ENCODE data around the gene ARFRP1. TPM values are rescaled to one million over a fixed set of nuclear protein-coding genes. Genes with fewer than 3 reads are reported as not detected.

ARFRP1 gene
- total and polyA plus RNA-seq, 2 experiments from 2014 or later: 16.7 to 24.6 TPM

GRCh38 chr20:63712191-63712590 lies 4.4 kb upstream of the ARFRP1 start (continued):
- TF ChIP-seq REST (IDR thresholded peaks at IDR 0.05; ENCODE audit: unreplicated experiment): no peak
- no peak for TF ChIP-seq ZNF331 (CRISPR knock-in tag; IDR thresholded peaks at IDR 0.05; ENCODE audit: low read depth)
- no peak for TF ChIP-seq JUNB (IDR thresholded peaks at IDR 0.05; ENCODE audit: unreplicated experiment)
- no peak for TF ChIP-seq CREB1 (CRISPR knock-in tag; IDR thresholded peaks at IDR 0.05; ENCODE audit: low read depth)
- no peak for TF ChIP-seq EZH2 (IDR thresholded peaks at IDR 0.05; ENCODE audit: low read depth, unreplicated experiment)
- TF ChIP-seq STAT1 (IDR thresholded peaks at IDR 0.05; ENCODE audit: unreplicated experiment): no peak
- no peak for TF ChIP-seq ETS1 (IDR thresholded peaks at IDR 0.05)

GRCh38 chr20:63711085-63711645 lies 3.4 kb upstream of the ARFRP1 start:
- Histone ChIP-seq H3K36me3 (ENCODE audit: insufficient read depth) (peaks cover 4% of the 10 kb centered on the region; the same call in 1 of the 2 replicates), H4K20me1 (replicated peaks; ENCODE audit: insufficient read depth) (peaks cover 13% of the 10 kb centered on the region), H3K27me3 (ENCODE audit: insufficient read depth) (no peaks in the 10 kb centered on the region), H3K4me2 (no peak overlapping the region), H3K79me2 (replicated peaks; ENCODE audit: insufficient read depth) (peaks cover 85% of the 10 kb centered on the region), H2AFZ (no peak overlapping the region), H3F3A (replicated peaks; ENCODE audit: low read depth) (peaks cover 17% of the 10 kb centered on the region; the same call in 1 of the 2 replicates), H3K4me3 (no peak overlapping the region), H3K4me1 (ENCODE audit: insufficient read depth) (no peaks in the 10 kb centered on the region; the same call in 1 of the 2 replicates), H3K9me2 (ENCODE audit: insufficient read depth) (no peaks in the 10 kb centered on the region), H3K27ac (ENCODE audit: low read depth) (no peak overlapping the region)
- H3K27me3 Mint-ChIP-seq (ENCODE audit: insufficient read depth, low read depth, poor library complexity): peaks cover 9% of the 10 kb centered on the region
- H3K27ac Mint-ChIP-seq: no peak overlapping the region
- H3K4me1 Mint-ChIP-seq: peaks cover 10% of the 10 kb centered on the region
- H3K4me3 Mint-ChIP-seq: no peak overlapping the region
- ATAC-seq (no peak), DNase-seq (ENCODE audit: low spot score) (no peak)
- H3K9me3 Mint-ChIP-seq: no peaks in the 10 kb centered on the region
- peaks cover 57% of the 10 kb centered on the region for H3K36me3 Mint-ChIP-seq (ENCODE audit: low read depth)
- no peak for TF ChIP-seq ETS1 (IDR thresholded peaks at IDR 0.05)
- TF ChIP-seq EZH2phosphoT487 (IDR thresholded peaks at IDR 0.05; ENCODE audit: unreplicated experiment): no peak
- TF ChIP-seq STAT1 (IDR thresholded peaks at IDR 0.05; ENCODE audit: unreplicated experiment): no peak
- TF ChIP-seq CTCF (conservative IDR thresholded peaks at IDR 0.05; ENCODE audit: low read depth in 2 of 2): no peak
- TF ChIP-seq NANOG (IDR thresholded peaks at IDR 0.05; ENCODE audit: borderline replicate concordance): no peak
- TF ChIP-seq JUNB (IDR thresholded peaks at IDR 0.05; ENCODE audit: unreplicated experiment): no peak
- TF ChIP-seq POLR2AphosphoS5 (IDR thresholded peaks at IDR 0.05; ENCODE audit: low read depth): no peak
- TF ChIP-seq ZNF114 (CRISPR knock-in tag; IDR thresholded peaks at IDR 0.05): no peak
- TF ChIP-seq CREB1 (CRISPR knock-in tag; IDR thresholded peaks at IDR 0.05; ENCODE audit: low read depth): no peak
